HCT116 (cell line): Measurements from ENCODE around the gene ADAM8. TPM values are rescaled to one million over a fixed set of nuclear protein-coding genes. Genes with fewer than 3 reads are reported as not detected.

Experiments used
- ATAC-seq: fragments of 200-7000 bp; cut with Tn5 transposase; 2 replicates; pipeline ENCODE4 v1.9.1; 2020; ENCODE audit warnings: mild to moderate bottlenecking, moderate library complexity
- BruUV-seq: library from RNA; stranded (reverse); fragments of 400-500 nt; replicated peaks from 2 replicates; lab custom pipeline; 2021; lab: Mats Ljungman, UMichigan
- CTCF ChIA-PET: fragments of 300-600 bp; sonication (Branson Sonifier 250); formaldehyde crosslinking; loops from one replicate; lab custom pipeline; 2021; ENCODE audit warnings: antibody characterized with exemption; lab: Charles Lee
- POLR2A ChIA-PET: fragments of 300-600, 350-600 bp; sonication (Branson Sonifier 250); formaldehyde crosslinking; loops from one replicate; lab custom pipeline; 2021; ENCODE audit warnings: antibody characterized with exemption; lab: Charles Lee
- RAD21 ChIA-PET, 2 experiments: fragments of 300-600 bp; sonication (Branson Sonifier 250); formaldehyde crosslinking; loops; one replicate each; lab custom pipeline; 2023; ENCODE audit warnings: low total read pairs in 2 of 2; ENCODE audit not compliant: uncharacterized antibody in 2 of 2, unreplicated experiment in 2 of 2, low non-redundant PET in 1 of 2; lab: Charles Lee
- DNase-seq: peaks from one replicate; pipeline ENCODE4 v3.0.0-alpha.2; 2010; ENCODE audit warnings: low read depth, low spot score
- H2AFZ ChIP-seq: fragments of 200-600 bp; shearing (Covaris generic), sonication (generic); 2 replicates; pipeline ENCODE4 v1.6.1; 2017; ENCODE audit warnings: low read depth, mixed run types, mixed read lengths, antibody characterized with exemption, low read length; ENCODE audit not compliant: poor library complexity, severe bottlenecking
- H3K27ac ChIP-seq: 2 replicates; pipeline ENCODE4 v1.5.1; 2012; ENCODE audit warnings: low read depth, low read length
- H3K27me3 ChIP-seq: fragments of 200-600 bp; sonication (generic); 2 replicates; pipeline ENCODE4 v1.6.1; 2016; ENCODE audit warnings: mixed run types, low read length, mixed read lengths; ENCODE audit not compliant: insufficient read depth
- H3K36me3 ChIP-seq, 2 experiments: fragments of 200-500 bp in 1 of 2; fragments of 200-600 bp in 1 of 2; sonication (Bioruptor generic) in 1 of 2; sonication (generic) in 1 of 2; 2 replicates each; pipeline versions ENCODE4 v1.5.1 to v1.6.1; 2014 to 2016; ENCODE audit warnings: low read length in 2 of 2, inconsistent platforms in 1 of 2, mixed read lengths in 1 of 2, mixed run types in 1 of 2; ENCODE audit not compliant: insufficient read depth in 2 of 2, control insufficient read depth in 1 of 2
- H3K4me1 ChIP-seq, 2 experiments: fragments of 200-600 bp in 1 of 2; sonication (generic) in 1 of 2; 2 replicates each; pipeline versions ENCODE4 v1.5.1 to v1.6.1; 2012 to 2017; ENCODE audit warnings: low read length in 2 of 2, inconsistent platforms in 1 of 2, mild to moderate bottlenecking in 1 of 2, mixed read lengths in 1 of 2, mixed run types in 1 of 2, moderate library complexity in 1 of 2; ENCODE audit not compliant: insufficient read depth in 2 of 2, control insufficient read depth in 1 of 2
- H3K4me2 ChIP-seq: fragments of 200-600 bp; sonication (generic); 2 replicates; pipeline ENCODE4 v1.6.1; 2017; ENCODE audit warnings: mixed run types, low read length, mixed read lengths
- H3K4me3 ChIP-seq, 2 experiments: fragments of 200-600 bp in 1 of 2; sonication (generic) in 1 of 2; replicated peaks in 1 of 2; 2 replicates each; pipeline ENCODE4 v1.5.1; 2011 to 2016; ENCODE audit warnings: low read length in 2 of 2, control low read depth in 1 of 2, low read depth in 1 of 2, mild to moderate bottlenecking in 1 of 2, mixed read lengths in 1 of 2, mixed run types in 1 of 2
- H3K79me2 ChIP-seq: fragments of 200-600 bp; sonication (generic); 2 replicates; pipeline ENCODE4 v1.6.1; 2017; ENCODE audit warnings: mild to moderate bottlenecking, mixed run types, low read length, moderate library complexity, mixed read lengths; ENCODE audit not compliant: insufficient read depth
- H3K9ac ChIP-seq: fragments of 200-600 bp; sonication (generic); 2 replicates; pipeline ENCODE4 v1.6.1; 2016; ENCODE audit warnings: low read length, mixed read lengths
- H3K9me2 ChIP-seq: fragments of 200-600 bp; sonication (generic), shearing (Covaris generic); 2 replicates; pipeline ENCODE4 v1.6.1; 2017; ENCODE audit warnings: mixed run types, mild to moderate bottlenecking, moderate library complexity; ENCODE audit not compliant: insufficient read depth
- H3K9me3 ChIP-seq, 2 experiments: fragments of 200-500 bp in 1 of 2; fragments of 200-600 bp in 1 of 2; sonication (Bioruptor generic) in 1 of 2; sonication (generic) in 1 of 2; 2 replicates each; pipeline ENCODE4 v1.6.1; 2014 to 2017; ENCODE audit warnings: low read length in 2 of 2, mixed read lengths in 2 of 2, inconsistent platforms in 1 of 2, low read depth in 1 of 2, mild to moderate bottlenecking in 1 of 2, mixed run types in 1 of 2, moderate library complexity in 1 of 2; ENCODE audit not compliant: control insufficient read depth in 1 of 2, insufficient read depth in 1 of 2
- H4K20me1 ChIP-seq: fragments of 200-600 bp; sonication (generic), shearing (Covaris generic); 2 replicates; pipeline ENCODE4 v1.6.1; 2017; ENCODE audit warnings: mixed run types, mild to moderate bottlenecking, moderate library complexity; ENCODE audit not compliant: insufficient read depth
- CEBPB ChIP-seq: IDR thresholded peaks from 2 replicates; pipeline ENCODE4 v1.6.1; 2012; ENCODE audit warnings: low read depth
- ELF1 ChIP-seq: IDR thresholded peaks from 2 replicates; pipeline ENCODE4 v1.6.1; 2012; ENCODE audit warnings: low read depth, borderline replicate concordance
- EZH2 ChIP-seq: fragments of 200-600 bp; sonication (generic); IDR thresholded peaks from 2 replicates; pipeline ENCODE4 v1.6.1; 2017; ENCODE audit warnings: antibody characterized with exemption, mixed run types
- JUND ChIP-seq: IDR thresholded peaks from 2 replicates; pipeline ENCODE4 v1.6.1; 2012
- POLR2AphosphoS5 ChIP-seq: IDR thresholded peaks from 2 replicates; pipeline ENCODE4 v1.6.1; 2011; ENCODE audit warnings: mild to moderate bottlenecking, low read depth, low read length, moderate library complexity
- RAD21 ChIP-seq: IDR thresholded peaks from 2 replicates; pipeline ENCODE4 v1.6.1; 2012; ENCODE audit warnings: low read depth, mild to moderate bottlenecking
- SIN3A ChIP-seq: IDR thresholded peaks from 2 replicates; pipeline ENCODE4 v1.6.1; 2012; ENCODE audit warnings: low read depth
- SP1 ChIP-seq: IDR thresholded peaks from 2 replicates; pipeline ENCODE4 v1.6.1; 2012; ENCODE audit warnings: low read depth
- SRF ChIP-seq: IDR thresholded peaks from 2 replicates; pipeline ENCODE4 v1.6.1; 2012; ENCODE audit warnings: low read depth
- TCF7L2 ChIP-seq: IDR thresholded peaks from 2 replicates; pipeline ENCODE4 v1.7.0; 2011; ENCODE audit warnings: borderline replicate concordance, inconsistent platforms; ENCODE audit not compliant: insufficient read depth, insufficient read length; ENCODE audit errors: extremely low read depth
- YY1 ChIP-seq: IDR thresholded peaks from 2 replicates; pipeline ENCODE4 v1.6.1; 2011; ENCODE audit warnings: low read length, low read depth, moderate library complexity, mild to moderate bottlenecking; ENCODE audit not compliant: insufficient replicate concordance; ENCODE audit errors: extremely low read depth
- ZNF274 ChIP-seq: fragments of 200-500 bp; sonication (Bioruptor generic); IDR thresholded peaks from 2 replicates; pipeline ENCODE4 v1.6.1; 2014; ENCODE audit warnings: mild to moderate bottlenecking, low read depth, low read length, inconsistent platforms
- intact Hi-C: fragments of 100-400 bp; cut with micrococcal nuclease; formaldehyde crosslinking; loops from 2 replicates; pipeline ENCODE4 v1.10.0; 2022
- total RNA-seq: library from RNA; stranded (reverse); gene quantifications from one replicate; pipeline ENCODE4 v1.2.1, GENCODE V29; 2021; ENCODE audit not compliant: unreplicated experiment
- TF ChIP-seq, protein P1 (sequence below): IDR thresholded peaks from 2 replicates; pipeline ENCODE4 v1.6.1; 2012
- TF ChIP-seq, protein P2 (sequence below): IDR thresholded peaks from 2 replicates; pipeline ENCODE4 v1.6.1; 2011; ENCODE audit warnings: mild to moderate bottlenecking, low read length, moderate library complexity; ENCODE audit not compliant: insufficient replicate concordance; ENCODE audit errors: extremely low read depth
- TF ChIP-seq, protein P3 (sequence below), 3 experiments: fragments of 200-600 bp in 1 of 3; sonication (generic) in 1 of 3; IDR thresholded peaks in 2 of 3; conservative IDR thresholded peaks in 1 of 3; 2 replicates each; pipeline ENCODE4 v1.5.1; 2012 to 2017; ENCODE audit warnings: low read depth in 2 of 3, low read length in 2 of 3, antibody characterized with exemption in 1 of 3, borderline replicate concordance in 1 of 3, control low read depth in 1 of 3, mild to moderate bottlenecking in 1 of 3, mixed read lengths in 1 of 3, mixed run types in 1 of 3, moderate library complexity in 1 of 3; ENCODE audit not compliant: insufficient read depth in 1 of 3

Gene ADAM8
- total RNA-seq, 1 experiment from 2014 or later: 4.1 TPM

DNA sequence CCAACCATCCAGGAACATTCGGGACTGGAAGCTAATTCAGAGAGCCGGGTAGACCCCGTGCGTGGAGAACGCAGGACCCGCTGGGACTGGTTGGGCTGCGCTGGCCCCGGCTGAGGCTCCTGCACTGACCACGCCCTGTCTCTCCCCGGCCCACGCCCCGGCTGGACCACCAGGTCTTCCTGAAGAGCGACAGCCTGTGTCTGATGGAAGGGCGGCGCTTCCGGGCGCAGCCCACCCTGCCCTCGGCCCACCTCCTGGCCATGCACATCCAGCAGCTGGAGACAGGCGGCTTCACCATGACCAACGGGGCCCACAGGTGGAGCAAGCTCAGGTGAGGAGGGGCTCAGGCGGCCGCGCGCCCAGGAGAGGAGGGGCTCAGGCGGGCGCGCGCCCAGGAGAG is 56.9 kb downstream of the ADAM8 start:
- intact Hi-C loops: no loop called here
- ChIA-PET POLR2A (no interaction called here), RAD21 (no interaction called here), CTCF (no interaction called here)
- no peaks in the 10 kb centered on the region for H3K79me2 ChIP-seq
- H3K9me3 ChIP-seq: no peaks in the 10 kb centered on the region
- no peak overlapping the region for H3K27ac ChIP-seq
- TF ChIP-seq SIN3A (no peak), RAD21 (no peak), TCF7L2 (no peak), SP1 (no peak), POLR2AphosphoS5 (no peak), JUND (no peak), EZH2 (no peak), SRF (no peak), ZNF274 (no peak), CEBPB (no peak), ELF1 (no peak), YY1 (no peak)
- TF ChIP-seq, protein P1, sequence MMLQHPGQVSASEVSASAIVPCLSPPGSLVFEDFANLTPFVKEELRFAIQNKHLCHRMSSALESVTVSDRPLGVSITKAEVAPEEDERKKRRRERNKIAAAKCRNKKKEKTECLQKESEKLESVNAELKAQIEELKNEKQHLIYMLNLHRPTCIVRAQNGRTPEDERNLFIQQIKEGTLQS: no peak
- TF ChIP-seq, protein P2, sequence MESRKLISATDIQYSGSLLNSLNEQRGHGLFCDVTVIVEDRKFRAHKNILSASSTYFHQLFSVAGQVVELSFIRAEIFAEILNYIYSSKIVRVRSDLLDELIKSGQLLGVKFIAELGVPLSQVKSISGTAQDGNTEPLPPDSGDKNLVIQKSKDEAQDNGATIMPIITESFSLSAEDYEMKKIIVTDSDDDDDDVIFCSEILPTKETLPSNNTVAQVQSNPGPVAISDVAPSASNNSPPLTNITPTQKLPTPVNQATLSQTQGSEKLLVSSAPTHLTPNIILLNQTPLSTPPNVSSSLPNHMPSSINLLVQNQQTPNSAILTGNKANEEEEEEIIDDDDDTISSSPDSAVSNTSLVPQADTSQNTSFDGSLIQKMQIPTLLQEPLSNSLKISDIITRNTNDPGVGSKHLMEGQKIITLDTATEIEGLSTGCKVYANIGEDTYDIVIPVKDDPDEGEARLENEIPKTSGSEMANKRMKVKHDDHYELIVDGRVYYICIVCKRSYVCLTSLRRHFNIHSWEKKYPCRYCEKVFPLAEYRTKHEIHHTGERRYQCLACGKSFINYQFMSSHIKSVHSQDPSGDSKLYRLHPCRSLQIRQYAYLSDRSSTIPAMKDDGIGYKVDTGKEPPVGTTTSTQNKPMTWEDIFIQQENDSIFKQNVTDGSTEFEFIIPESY: no peak
- TF ChIP-seq, protein P3, sequence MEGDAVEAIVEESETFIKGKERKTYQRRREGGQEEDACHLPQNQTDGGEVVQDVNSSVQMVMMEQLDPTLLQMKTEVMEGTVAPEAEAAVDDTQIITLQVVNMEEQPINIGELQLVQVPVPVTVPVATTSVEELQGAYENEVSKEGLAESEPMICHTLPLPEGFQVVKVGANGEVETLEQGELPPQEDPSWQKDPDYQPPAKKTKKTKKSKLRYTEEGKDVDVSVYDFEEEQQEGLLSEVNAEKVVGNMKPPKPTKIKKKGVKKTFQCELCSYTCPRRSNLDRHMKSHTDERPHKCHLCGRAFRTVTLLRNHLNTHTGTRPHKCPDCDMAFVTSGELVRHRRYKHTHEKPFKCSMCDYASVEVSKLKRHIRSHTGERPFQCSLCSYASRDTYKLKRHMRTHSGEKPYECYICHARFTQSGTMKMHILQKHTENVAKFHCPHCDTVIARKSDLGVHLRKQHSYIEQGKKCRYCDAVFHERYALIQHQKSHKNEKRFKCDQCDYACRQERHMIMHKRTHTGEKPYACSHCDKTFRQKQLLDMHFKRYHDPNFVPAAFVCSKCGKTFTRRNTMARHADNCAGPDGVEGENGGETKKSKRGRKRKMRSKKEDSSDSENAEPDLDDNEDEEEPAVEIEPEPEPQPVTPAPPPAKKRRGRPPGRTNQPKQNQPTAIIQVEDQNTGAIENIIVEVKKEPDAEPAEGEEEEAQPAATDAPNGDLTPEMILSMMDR (IDR thresholded peaks at IDR 0.05 in 2 of 3, conservative IDR thresholded peaks at IDR 0.05 in 1 of 3; ENCODE audit: borderline replicate concordance in 1 of 3, insufficient read depth in 1 of 3, low read depth in 2 of 3, low read length in 2 of 3): no peak
- ATAC-seq (no peak), DNase-seq (no peak)
- no peak overlapping the region for H3K4me2 ChIP-seq
- H3K4me1 ChIP-seq: no peaks in the 10 kb centered on the region
- BruUV-seq: no TSS peak
- H3K4me3 ChIP-seq: no peak overlapping the region
- H3K27me3 ChIP-seq: no peaks in the 10 kb centered on the region
- no peak overlapping the region for H3K9ac ChIP-seq
- H4K20me1 ChIP-seq: no peaks in the 10 kb centered on the region
- no peaks in the 10 kb centered on the region for H3K36me3 ChIP-seq
- H2AFZ ChIP-seq: no peak overlapping the region
- no peaks in the 10 kb centered on the region for H3K9me2 ChIP-seq
